ENCODE results near the gene PCNP.
"Not testable (repeated sequence)": the region's sequence is repeated elsewhere in the genome, so short reads cannot be mapped to it uniquely, and the experiment has no call there.

The PCNP gene

DNA sequence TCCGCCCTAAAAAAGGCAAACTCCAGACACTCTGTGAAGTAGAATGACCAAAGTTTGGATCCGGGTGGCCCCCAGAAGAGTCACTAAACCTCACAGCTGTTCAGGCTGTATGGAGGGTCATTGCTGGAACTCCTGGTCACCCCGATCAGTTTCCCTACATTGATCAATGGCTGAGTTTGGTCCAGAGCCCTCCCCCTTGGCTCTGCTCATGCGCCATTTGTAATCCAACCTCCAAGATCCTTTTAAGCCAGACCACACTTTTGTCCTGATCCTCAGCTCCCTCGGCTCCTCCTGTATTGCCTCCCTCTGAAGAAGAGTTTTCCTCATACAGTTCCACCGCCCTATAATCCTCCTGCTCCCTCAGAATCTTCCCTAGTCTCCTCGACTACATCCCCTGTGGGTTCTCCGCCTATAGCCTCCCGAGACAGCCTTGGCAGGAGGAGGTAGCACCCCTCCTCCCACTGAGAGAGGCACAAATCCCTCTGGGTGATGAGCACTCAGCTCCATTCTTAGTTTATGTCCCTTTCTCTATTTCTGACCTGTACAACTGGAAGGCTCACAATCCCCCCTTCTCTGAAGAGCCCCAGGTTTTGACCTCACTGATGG is 60.7 kb downstream of the PCNP start:
- no peak for DNase-seq

DNA sequence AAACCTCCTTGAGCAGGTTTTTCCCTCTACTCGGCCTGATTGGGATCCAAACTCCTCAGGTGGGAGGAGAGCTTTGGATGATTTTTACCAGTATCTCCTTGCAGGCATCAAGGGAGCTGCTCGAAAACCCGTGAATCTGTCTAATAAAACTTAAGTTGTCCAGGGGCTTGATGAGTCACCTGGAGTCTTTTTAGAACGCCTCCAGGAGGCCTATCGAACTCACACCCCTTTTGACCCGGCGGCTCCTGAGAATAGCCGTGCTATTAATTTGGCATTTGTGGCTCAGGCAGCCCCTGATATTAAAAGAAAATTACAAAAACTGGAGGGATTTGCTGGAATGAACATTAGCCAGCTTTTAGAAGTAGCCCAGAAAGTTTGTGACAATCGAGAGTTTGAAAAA is 61.4 kb downstream of the PCNP start:
- DNase-seq, result no peak

DNA sequence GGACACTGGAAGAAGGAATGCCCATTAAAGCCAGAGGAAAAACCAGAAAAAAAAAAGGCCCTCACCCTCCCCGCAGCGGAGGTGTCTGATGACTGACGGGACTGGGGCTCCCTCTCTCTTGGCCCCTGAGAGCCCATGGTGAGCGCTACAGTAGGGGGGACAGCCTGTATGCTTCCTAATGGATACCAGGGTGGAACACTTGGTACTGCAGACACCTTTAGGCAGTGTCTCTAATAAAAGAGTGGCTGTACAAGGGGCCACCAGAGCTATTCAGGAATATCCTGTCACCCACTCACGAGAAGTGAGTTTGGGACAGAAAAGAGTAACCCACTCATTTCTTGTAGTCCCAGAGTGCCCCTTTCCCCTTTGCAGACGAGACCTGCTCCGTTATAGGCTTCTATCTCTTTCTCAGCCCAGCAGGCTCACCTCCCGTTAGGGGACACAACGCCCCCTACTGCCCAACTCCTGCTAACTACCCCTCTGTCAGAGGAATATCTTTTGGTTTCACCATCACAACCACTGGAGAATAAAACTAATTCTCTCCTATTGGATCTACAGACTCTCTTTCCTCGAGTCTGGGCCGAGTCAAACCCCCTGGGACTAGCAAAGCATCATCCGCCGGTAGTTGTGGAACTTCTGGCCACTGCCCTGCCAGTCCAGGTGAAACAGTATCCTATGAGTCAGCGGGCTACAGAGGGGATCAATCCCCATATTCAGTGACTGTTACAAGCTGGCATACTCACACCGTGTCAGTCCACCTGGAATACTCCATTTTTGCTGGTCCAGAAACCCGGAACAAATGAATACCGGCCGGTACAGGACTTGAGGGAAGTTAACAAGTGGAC is 62.2 kb downstream of the PCNP start:
- DNase-seq, result peak; percentile 41

DNA sequence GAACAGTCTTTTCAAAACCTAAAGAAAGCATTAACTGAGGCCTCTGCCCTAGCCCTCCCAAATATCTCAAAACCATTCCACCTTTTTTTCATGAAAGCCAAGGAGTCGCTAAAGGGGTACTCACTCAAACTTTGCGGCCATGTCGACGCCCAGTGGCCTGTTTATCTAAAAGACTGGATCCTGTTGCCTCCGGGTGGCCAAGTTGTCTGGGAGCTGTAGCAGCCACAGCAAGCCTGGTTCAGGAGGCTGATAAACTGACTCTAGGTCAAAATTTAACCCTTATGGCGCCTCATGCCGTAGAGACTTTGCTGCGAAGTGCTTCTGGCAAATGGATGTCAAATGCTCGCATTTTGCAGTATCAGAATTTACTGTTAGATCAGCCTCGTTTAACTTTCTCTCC is 63.5 kb downstream of the PCNP start:
- DNase-seq, result no peak

DNA sequence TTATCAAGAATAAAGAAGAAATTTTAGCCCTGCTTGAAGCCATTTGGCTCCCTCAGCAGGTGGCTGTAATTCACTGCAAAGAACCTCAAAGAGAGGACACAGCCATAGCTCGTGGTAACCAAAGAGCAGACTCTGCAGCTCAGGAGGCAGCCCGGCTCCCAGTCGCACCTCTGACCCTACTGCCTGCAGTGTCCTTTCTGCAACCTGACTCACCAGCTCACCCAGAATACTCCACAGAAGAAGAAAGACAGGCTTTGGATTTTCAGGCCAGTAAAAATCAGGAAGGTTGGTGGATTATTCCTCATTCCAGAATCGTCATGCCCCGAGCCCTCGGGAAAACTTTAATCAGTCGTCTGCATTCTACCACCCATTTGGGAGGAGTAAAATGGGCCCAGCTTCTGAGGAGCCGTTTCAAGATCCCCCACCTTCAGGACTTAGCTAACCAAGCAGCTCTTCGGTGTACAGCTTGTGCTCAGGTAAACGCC is 64.3 kb downstream of the PCNP start:
- DNase-seq, result no peak

DNA sequence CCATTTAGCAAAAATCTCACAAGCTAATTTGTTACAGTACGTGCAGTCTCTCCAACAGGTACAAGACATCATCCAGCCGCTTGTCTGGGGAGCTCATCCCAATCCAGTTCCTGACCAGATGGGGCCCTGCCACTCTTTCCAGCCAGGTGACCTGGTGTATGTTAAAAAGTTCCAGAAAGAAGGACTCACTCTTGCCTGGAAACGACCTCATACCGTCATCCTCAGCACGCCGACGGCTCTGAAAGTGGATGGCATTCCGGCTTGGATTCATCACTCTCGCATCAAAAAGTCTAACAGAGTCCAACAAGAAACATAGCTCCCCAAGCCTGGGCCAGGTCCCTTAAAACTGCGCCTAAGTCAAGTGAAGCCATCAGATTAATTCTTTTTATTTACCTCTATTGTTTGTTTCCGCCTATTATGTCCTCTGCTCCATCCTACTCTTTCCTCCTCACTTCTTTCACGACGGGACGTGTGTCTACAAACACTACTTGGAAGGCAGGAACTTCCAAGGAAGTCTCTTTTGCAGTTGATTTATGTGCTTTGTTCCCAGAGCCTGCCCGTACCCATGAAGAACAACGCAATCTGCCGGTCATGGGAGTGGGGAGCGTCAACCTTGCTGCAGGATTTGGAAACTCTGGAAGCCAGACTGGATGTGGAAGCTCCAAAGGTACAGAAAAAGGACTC is 65.4 kb downstream of the PCNP start:
- no peak for DNase-seq

DNA sequence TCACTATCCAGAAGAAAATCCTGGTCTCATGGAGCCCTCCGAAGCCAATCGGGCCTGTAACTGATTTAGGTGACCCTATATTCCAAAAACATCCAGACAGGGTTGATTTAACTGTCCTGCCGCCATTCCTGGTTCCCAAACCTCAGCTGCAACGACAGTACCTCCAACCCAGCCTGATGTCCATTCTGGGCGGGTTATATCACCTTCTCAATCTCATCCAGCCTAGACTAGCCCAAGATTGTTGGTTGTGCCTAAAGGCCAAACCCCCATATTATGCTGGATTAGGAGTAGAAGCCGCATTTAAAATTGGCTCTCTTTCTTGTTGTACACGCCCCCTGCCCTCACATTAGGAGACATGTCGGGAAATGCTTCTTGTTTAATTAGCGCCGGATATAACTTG is 66.3 kb downstream of the PCNP start:
- DNase-seq, result no peak

DNA sequence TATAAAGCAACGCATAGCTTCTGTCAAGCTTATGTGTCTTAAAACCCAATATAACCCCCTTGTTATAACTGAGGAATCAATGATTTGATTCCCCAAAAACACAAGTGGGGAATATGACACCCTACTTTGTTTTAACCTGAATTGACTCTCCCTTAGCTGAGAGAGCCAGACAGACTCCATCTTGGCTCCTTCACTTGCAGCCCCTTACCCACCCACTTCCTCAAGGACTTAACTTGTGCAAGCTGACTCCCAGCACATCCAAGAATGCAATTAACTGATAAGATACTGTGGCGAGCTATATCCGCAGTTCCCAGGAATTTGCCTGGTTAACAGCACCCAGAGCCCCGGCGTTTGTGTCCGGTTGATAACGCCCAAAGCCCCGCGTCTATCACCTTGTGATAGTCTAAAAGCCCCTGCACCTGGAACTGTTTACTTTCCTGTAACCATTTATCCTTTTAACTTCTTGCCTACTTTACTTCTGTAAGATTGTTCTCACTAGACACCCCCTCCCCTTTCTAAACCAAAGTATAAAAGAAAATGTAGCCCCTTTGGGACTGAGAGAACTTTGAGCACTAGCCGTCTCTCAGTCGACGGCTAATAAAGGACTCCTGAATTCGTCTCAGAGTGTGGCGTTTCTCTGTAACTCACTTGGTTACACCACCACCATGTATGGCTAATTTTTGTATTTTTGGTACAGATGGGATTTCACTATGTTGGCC is 67.6 kb downstream of the PCNP start:
- not testable (repeated sequence) for DNase-seq

DNA sequence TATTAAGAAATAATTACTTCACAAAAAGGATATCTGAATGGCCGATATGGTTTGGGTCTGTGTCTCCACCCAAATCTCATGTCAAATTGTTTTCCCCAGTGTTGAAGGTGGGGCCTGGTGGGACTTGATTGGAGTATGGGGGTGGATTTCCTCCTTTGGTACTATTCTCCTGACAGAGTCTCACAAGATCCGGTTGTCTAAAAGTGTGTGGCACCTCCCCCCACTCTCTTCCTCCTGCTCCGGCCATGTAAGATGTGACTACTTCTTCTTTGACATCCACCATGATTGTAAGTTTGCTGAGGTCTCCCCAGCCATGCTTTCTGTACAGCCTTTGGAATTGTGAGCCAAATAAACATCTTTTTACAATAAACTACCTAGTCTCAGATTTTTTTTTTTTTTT is 68.5 kb downstream of the PCNP start:
- DNase-seq, result no peak

DNA sequence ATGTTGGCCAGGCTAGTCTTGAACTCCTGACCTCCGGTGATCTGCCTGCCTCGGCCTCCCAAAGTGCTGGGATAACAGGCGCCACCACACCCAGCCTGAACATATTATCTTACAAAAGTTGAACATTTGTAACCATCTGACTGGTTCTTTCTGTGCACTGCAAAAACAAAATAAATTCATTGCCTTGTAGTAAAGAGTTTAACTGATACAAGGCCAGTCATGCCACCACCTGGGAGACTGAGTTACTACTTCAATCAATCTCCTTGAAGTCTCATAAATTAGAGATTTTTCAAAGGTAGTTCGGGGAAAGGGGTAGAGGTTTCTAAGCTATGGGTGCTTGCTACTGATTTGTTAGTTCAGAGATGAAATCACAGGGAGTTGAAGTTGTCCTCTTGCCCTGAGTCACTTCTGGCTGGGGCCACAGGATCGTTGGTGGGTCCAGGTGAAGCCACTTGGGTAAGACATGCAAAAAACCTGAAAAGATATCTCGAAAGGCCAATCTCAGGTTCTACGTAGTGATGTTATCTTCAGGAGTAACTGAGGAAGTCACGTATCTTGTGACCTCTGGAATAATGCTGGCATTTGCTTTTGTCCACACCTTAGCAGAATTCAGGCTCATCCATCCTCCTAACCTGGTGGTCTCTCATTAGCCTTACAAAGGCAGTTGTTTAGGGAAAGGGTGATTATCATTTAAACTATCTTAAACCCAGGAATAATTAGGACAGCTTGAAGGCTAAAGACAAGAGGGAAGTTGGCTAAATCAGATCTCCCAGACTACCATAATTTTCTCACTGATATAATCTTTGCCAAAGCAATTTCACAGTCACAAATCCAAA is 69.2 kb downstream of the PCNP start:
- no peak for DNase-seq
